GM12878 (cell line): Measurements from ENCODE around the gene IRX5. TPM values are rescaled to one million over a fixed set of nuclear protein-coding genes. Genes with fewer than 3 reads are reported as not detected.

Experiments
- ATAC-seq: fragments of 200-7000 bp; cut with Tn5 transposase; 3 replicates; pipeline ENCODE4 v1.9.1; 2020; ENCODE audit warnings: mild to moderate bottlenecking, moderate library complexity
- BruUV-seq: library from RNA; stranded (reverse); fragments of 400-500 nt; replicated peaks from 2 replicates; lab custom pipeline; 2021; lab: Mats Ljungman, UMichigan
- CTCF ChIA-PET: fragments of 300-600 bp; sonication (Branson Sonifier 250); formaldehyde crosslinking; extraction: SDS; loops from one replicate; lab custom pipeline; 2021; ENCODE audit warnings: inconsistent platforms; lab: Yijun Ruan, JAX
- POLR2A ChIA-PET: fragments of 350-600 bp; formaldehyde crosslinking; extraction: SDS; loops from one replicate; lab custom pipeline; 2021; ENCODE audit warnings: inconsistent platforms; lab: Charles Lee
- RAD21 ChIA-PET: fragments of 300-600 bp; sonication (Branson Sonifier 250); formaldehyde crosslinking; loops from one replicate; lab custom pipeline; 2023; ENCODE audit warnings: antibody characterized with exemption; ENCODE audit not compliant: unreplicated experiment; lab: Charles Lee
- SMC1A ChIA-PET: fragments of 300-600 bp; sonication (Branson Sonifier 250); formaldehyde crosslinking; loops from one replicate; lab custom pipeline; 2023; ENCODE audit not compliant: unreplicated experiment, uncharacterized antibody; lab: Charles Lee
- DNase-seq: peaks from one replicate; pipeline ENCODE4 v3.0.0-alpha.2; 2011; ENCODE audit warnings: low read depth, low spot score
- FAIRE-seq: peaks from 3 replicates; lab custom pipeline; 2011; peaks lifted over from hg19 to GRCh38; lab: Jason Lieb, UNC
- H2AFZ ChIP-seq: 2 replicates; pipeline ENCODE4 v1.6.0; 2011; ENCODE audit warnings: low read depth, low read length, control low read depth; ENCODE audit not compliant: control insufficient read depth
- H3K27ac ChIP-seq: 2 replicates; pipeline ENCODE4 v1.5.1; 2011; ENCODE audit warnings: control low read depth; ENCODE audit not compliant: control insufficient read depth, insufficient read depth
- H3K27me3 ChIP-seq, 2 experiments: replicated peaks in 1 of 2; 2 replicates each; pipeline versions ENCODE4 v1.6.0 to v1.6.1; 2011; ENCODE audit warnings: low read length in 1 of 2; ENCODE audit not compliant: control insufficient read depth in 2 of 2, insufficient read depth in 2 of 2
- H3K36me3 ChIP-seq, 2 experiments: 2 replicates each; pipeline ENCODE4 v1.5.1; 2011; ENCODE audit warnings: low read length in 1 of 2; ENCODE audit not compliant: control insufficient read depth in 2 of 2, insufficient read depth in 2 of 2
- H3K4me1 ChIP-seq: 2 replicates; pipeline ENCODE4 v1.6.1; 2011; ENCODE audit warnings: mild to moderate bottlenecking, low read length, moderate library complexity, mixed read lengths; ENCODE audit not compliant: control insufficient read depth, insufficient read depth
- H3K4me2 ChIP-seq: 2 replicates; pipeline ENCODE4 v1.6.0; 2011; ENCODE audit warnings: control low read depth; ENCODE audit not compliant: control insufficient read depth, insufficient read depth
- H3K4me3 ChIP-seq: fragments of 200-600 bp; sonication (generic); 2 replicates; pipeline ENCODE4 v1.5.1; 2016
- H3K79me2 ChIP-seq: 2 replicates; pipeline ENCODE4 v1.6.0; 2011; ENCODE audit warnings: low read length; ENCODE audit not compliant: control insufficient read depth, insufficient read depth
- H3K9ac ChIP-seq: 2 replicates; pipeline ENCODE4 v1.8.0; 2011; ENCODE audit warnings: low read length, control low read depth, mixed read lengths; ENCODE audit not compliant: control insufficient read depth, insufficient read depth
- H3K9me3 ChIP-seq: replicated peaks from 3 replicates; pipeline ENCODE4 v1.5.1; 2011; ENCODE audit warnings: mild to moderate bottlenecking, low read length; ENCODE audit not compliant: control insufficient read depth, insufficient read depth
- H4K20me1 ChIP-seq: 2 replicates; pipeline ENCODE4 v1.6.0; 2011; ENCODE audit not compliant: control insufficient read depth, insufficient read depth
- CREM ChIP-seq: IDR thresholded peaks from 2 replicates; pipeline ENCODE4 v1.6.1; 2014; ENCODE audit warnings: antibody characterized with exemption, low read depth
- LARP7 ChIP-seq: fragments of 450-650 bp; IDR thresholded peaks from 2 replicates; pipeline ENCODE4 v1.6.1; 2017; ENCODE audit warnings: mild to moderate bottlenecking
- MEF2B ChIP-seq: fragments of 450-650 bp; IDR thresholded peaks from 2 replicates; pipeline ENCODE4 v1.6.1; 2018; ENCODE audit warnings: mild to moderate bottlenecking, moderate library complexity; ENCODE audit not compliant: partially characterized antibody, poor library complexity, severe bottlenecking
- NBN ChIP-seq: fragments of 450-650 bp; IDR thresholded peaks from 2 replicates; pipeline ENCODE4 v1.6.1; 2016
- TCF3 ChIP-seq: IDR thresholded peaks from 2 replicates; pipeline ENCODE4 v1.6.1; 2012; ENCODE audit warnings: low read depth, mild to moderate bottlenecking, low read length, borderline replicate concordance; ENCODE audit not compliant: insufficient read depth
- WRNIP1 ChIP-seq: IDR thresholded peaks from 2 replicates; pipeline ENCODE4 v1.6.1; 2011; ENCODE audit warnings: low read depth, low read length, improper control_type of control experiment, borderline replicate concordance
- YY1 ChIP-seq: IDR thresholded peaks from 2 replicates; pipeline ENCODE4 v1.6.1; 2011; ENCODE audit warnings: low read depth, mild to moderate bottlenecking, low read length
- WGBS: methylation state at CpG from one replicate; pipeline ENCODE4 v1.1.6; 2016; ENCODE audit warnings: low lambda C conversion rate; ENCODE audit not compliant: insufficient replicate concordance, insufficient coverage; ENCODE audit errors: missing lambda C conversion rate; 5-methylcytosine and 5-hydroxymethylcytosine counted together
- in situ Hi-C: fragments of 300-500 bp; cut with MboI; formaldehyde crosslinking; loops from 9 replicates; pipeline ENCODE4 v1.14.3; 2018; ENCODE audit warnings: mixed read lengths
- intact Hi-C: fragments of 100-400 bp; cut with micrococcal nuclease; formaldehyde crosslinking; loops from one replicate; pipeline ENCODE4 v1.14.2; 2022; ENCODE audit not compliant: unreplicated experiment
- polyA plus RNA-seq, 11 experiments: library from polyadenylated mRNA; depleted of rRNA in 4 of 11; unstranded in 6 of 11; stranded (reverse) in 5 of 11; fragments of >200 nt; fragmentation: Nextera tagmentation in 4 of 11; fragmentation: Illumina TruSeq in 1 of 11; extraction: Ambion mirVana in 4 of 11; extraction: Trizol in 1 of 11; gene quantifications; 1 replicate in 1 of 11; 2 replicates in 10 of 11; pipeline versions ENCODE4 v1.2.1 to v1.2.3, GENCODE V29; 2011 to 2016; ENCODE audit warnings: inconsistent platforms in 2 of 11, missing spikeins in 2 of 11, low read depth in 1 of 11
- total RNA-seq, 4 experiments: library from RNA; depleted of rRNA in 3 of 4; stranded (reverse); fragments of >200 nt in 3 of 4; fragmentation: Illumina TruSeq in 1 of 4; extraction: Trizol in 1 of 4; gene quantifications; 2 replicates each; pipeline versions ENCODE4 v1.2.1 to v1.2.3, GENCODE V29; 2013 to 2021
- TF ChIP-seq, protein P1 (sequence below), 3 experiments: IDR thresholded peaks in 2 of 3; conservative IDR thresholded peaks in 1 of 3; 2 replicates each; pipeline ENCODE4 v1.5.1; 2011; ENCODE audit warnings: low read depth in 3 of 3, low read length in 3 of 3, mild to moderate bottlenecking in 3 of 3, control low read depth in 2 of 3, moderate library complexity in 2 of 3, inconsistent platforms in 1 of 3, mixed read lengths in 1 of 3; ENCODE audit not compliant: control insufficient read depth in 2 of 3, insufficient read depth in 1 of 3; ENCODE audit errors: extremely low read depth in 1 of 3
- TF ChIP-seq, protein P2 (sequence below): fragments of 450-650 bp; IDR thresholded peaks from 2 replicates; pipeline ENCODE4 v1.6.1; 2018; ENCODE audit warnings: borderline replicate concordance, mild to moderate bottlenecking; ENCODE audit not compliant: partially characterized antibody

IRX5 gene
- total and polyA plus RNA-seq, 10 of the 15 experiments (the other 5 are each of a cell fraction or from before 2014, with no cell fraction given) = 0.08 TPM; not detected in 9

DNA sequence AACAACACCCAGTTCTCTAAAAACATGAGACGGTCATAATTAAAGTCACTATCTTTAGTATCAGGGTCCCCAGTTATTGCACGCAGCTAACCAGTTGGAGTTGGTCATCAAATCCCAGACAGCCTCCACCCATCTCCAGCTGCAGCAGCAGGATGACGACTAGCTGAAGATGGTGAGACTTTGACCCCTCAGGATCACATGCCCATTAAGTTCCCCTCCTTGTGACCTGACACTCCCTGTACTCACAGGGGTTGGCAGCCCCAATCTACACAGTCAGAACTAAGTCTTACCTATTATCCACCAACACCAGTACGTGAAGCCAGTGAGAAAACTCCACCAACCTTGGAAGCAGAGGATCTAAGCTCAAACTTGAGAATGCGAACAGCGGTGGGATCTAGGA lies 37.7 kb upstream of the IRX5 start:
- POLR2A ChIA-PET = no interaction called here
- in situ Hi-C loops = no loop called here
- Histone ChIP-seq H3K36me3 (no peaks in the 10 kb centered on the region), H2AFZ (no peak overlapping the region), H4K20me1 (no peaks in the 10 kb centered on the region), H3K79me2 (no peaks in the 10 kb centered on the region), H3K4me3 (no peak overlapping the region), H3K27ac (no peak overlapping the region), H3K27me3 (no peaks in the 10 kb centered on the region), H3K4me1 (no peaks in the 10 kb centered on the region)
- SMC1A ChIA-PET = no interaction called here
- BruUV-seq = no TSS peak
- intact Hi-C loops = no loop called here
- RAD21 ChIA-PET = no interaction called here
- WGBS = 63% methylated on average over 6 of the region's 6 CpGs
- no peak for TF ChIP-seq NBN
- no peak for TF ChIP-seq WRNIP1
- TF ChIP-seq, protein P1, sequence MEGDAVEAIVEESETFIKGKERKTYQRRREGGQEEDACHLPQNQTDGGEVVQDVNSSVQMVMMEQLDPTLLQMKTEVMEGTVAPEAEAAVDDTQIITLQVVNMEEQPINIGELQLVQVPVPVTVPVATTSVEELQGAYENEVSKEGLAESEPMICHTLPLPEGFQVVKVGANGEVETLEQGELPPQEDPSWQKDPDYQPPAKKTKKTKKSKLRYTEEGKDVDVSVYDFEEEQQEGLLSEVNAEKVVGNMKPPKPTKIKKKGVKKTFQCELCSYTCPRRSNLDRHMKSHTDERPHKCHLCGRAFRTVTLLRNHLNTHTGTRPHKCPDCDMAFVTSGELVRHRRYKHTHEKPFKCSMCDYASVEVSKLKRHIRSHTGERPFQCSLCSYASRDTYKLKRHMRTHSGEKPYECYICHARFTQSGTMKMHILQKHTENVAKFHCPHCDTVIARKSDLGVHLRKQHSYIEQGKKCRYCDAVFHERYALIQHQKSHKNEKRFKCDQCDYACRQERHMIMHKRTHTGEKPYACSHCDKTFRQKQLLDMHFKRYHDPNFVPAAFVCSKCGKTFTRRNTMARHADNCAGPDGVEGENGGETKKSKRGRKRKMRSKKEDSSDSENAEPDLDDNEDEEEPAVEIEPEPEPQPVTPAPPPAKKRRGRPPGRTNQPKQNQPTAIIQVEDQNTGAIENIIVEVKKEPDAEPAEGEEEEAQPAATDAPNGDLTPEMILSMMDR (IDR thresholded peaks at IDR 0.05 in 2 of 3, conservative IDR thresholded peaks at IDR 0.05 in 1 of 3; ENCODE audit: control insufficient read depth in 2 of 3, extremely low read depth in 1 of 3, insufficient read depth in 1 of 3, low read depth in 3 of 3, low read length in 3 of 3) = no peak
- TF ChIP-seq LARP7 = no peak
- no peak for TF ChIP-seq YY1
- TF ChIP-seq MEF2B = no peak
- no peak for TF ChIP-seq CREM
- TF ChIP-seq, protein P2, sequence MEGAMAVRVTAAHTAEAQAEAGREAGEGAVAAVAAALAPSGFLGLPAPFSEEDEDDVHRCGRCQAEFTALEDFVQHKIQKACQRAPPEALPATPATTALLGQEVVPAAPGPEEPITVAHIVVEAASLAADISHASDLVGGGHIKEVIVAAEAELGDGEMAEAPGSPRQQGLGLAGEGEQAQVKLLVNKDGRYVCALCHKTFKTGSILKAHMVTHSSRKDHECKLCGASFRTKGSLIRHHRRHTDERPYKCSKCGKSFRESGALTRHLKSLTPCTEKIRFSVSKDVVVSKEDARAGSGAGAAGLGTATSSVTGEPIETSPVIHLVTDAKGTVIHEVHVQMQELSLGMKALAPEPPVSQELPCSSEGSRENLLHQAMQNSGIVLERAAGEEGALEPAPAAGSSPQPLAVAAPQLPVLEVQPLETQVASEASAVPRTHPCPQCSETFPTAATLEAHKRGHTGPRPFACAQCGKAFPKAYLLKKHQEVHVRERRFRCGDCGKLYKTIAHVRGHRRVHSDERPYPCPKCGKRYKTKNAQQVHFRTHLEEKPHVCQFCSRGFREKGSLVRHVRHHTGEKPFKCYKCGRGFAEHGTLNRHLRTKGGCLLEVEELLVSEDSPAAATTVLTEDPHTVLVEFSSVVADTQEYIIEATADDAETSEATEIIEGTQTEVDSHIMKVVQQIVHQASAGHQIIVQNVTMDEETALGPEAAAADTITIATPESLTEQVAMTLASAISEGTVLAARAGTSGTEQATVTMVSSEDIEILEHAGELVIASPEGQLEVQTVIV = no peak
- TF ChIP-seq TCF3 = no peak
- TF ChIP-seq, all 136 proteins: peak for 0
- DNase-seq (no peak), ATAC-seq (no peak), FAIRE-seq (no peak)
- no peaks in the 10 kb centered on the region for H3K9me3 ChIP-seq
- no peak overlapping the region for H3K4me2 ChIP-seq
- CTCF ChIA-PET = no interaction called here
- H3K9ac ChIP-seq = no peak overlapping the region
